K562 treated with DMSO at 1 percent for 4 hours (cell line): ENCODE measurements around the gene PRKG2. TPM values are rescaled to one million over a fixed set of nuclear protein-coding genes. Genes with fewer than 3 reads are reported as not detected.

Experiments used
- total RNA-seq: library from RNA; unstranded; fragments of 300-600 nt; gene quantifications from 2 replicates; pipeline ENCODE4 v1.2.3, GENCODE V29; 2022; ENCODE audit not compliant: insufficient read depth

The PRKG2 gene
- 0.34 and 0.46 TPM in 2 replicates for total RNA-seq

GRCh38 chr4:81214881-81215868 lies at the start of gene PRKG2:
PRKG2 (minus strand) TSS chr4:81215222; CDS start chr4:81205047, 10,175 bp downstream.

Other genes starting within 250 kb of the PRKG2 start
- gene BMP3, start 184.5 kb downstream of the PRKG2 start, total RNA-seq: not detected in 2 replicates